Fibroblast of lung (primary cell): ENCODE measurements around the gene ATP5F1E.

Experiments used
- EZH2 ChIP-seq: IDR thresholded peaks from 2 replicates; pipeline ENCODE4 v1.5.1; 2012; ENCODE audit warnings: low read length, control low read depth, mild to moderate bottlenecking; ENCODE audit errors: missing control alignments
- TF ChIP-seq, protein P1 (sequence below), 2 donors: IDR thresholded peaks in 1 of 2; conservative IDR thresholded peaks in 1 of 2; 1 replicate in 1 of 2; 2 replicates in 1 of 2; pipeline ENCODE4 v1.5.1; 2011 to 2012; ENCODE audit warnings: low read length in 2 of 2, control low read depth in 1 of 2, inconsistent platforms in 1 of 2, low read depth in 1 of 2, mild to moderate bottlenecking in 1 of 2

GRCh38 chr20:59003836-59004492, 28.2 kb downstream of the ATP5F1E start:
- TF ChIP-seq, protein P1, sequence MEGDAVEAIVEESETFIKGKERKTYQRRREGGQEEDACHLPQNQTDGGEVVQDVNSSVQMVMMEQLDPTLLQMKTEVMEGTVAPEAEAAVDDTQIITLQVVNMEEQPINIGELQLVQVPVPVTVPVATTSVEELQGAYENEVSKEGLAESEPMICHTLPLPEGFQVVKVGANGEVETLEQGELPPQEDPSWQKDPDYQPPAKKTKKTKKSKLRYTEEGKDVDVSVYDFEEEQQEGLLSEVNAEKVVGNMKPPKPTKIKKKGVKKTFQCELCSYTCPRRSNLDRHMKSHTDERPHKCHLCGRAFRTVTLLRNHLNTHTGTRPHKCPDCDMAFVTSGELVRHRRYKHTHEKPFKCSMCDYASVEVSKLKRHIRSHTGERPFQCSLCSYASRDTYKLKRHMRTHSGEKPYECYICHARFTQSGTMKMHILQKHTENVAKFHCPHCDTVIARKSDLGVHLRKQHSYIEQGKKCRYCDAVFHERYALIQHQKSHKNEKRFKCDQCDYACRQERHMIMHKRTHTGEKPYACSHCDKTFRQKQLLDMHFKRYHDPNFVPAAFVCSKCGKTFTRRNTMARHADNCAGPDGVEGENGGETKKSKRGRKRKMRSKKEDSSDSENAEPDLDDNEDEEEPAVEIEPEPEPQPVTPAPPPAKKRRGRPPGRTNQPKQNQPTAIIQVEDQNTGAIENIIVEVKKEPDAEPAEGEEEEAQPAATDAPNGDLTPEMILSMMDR (conservative IDR thresholded peaks at IDR 0.05 in 1 of 2, IDR thresholded peaks at IDR 0.05 in 1 of 2; ENCODE audit: low read depth in 1 of 2, low read length in 2 of 2): no peak
- no peak for TF ChIP-seq EZH2
